Neuron (in vitro differentiated cells): Measurements from ENCODE around the gene PEX11B.
A peak's percentile ranks its signal among the peaks of the same experiment; 100 is the strongest.

Experiments
- H2AFZ ChIP-seq: one replicate; pipeline ENCODE4 v1.6.1; 2013; ENCODE audit warnings: low read depth, mild to moderate bottlenecking, inconsistent platforms, low read length, moderate library complexity
- H3K27me3 ChIP-seq: one replicate; pipeline ENCODE4 v1.6.1; 2013; ENCODE audit warnings: low read length; ENCODE audit not compliant: insufficient read depth
- H3K36me3 ChIP-seq: one replicate; pipeline ENCODE4 v1.6.1; 2013; ENCODE audit warnings: low read length; ENCODE audit not compliant: insufficient read depth
- H3K4me1 ChIP-seq: one replicate; pipeline ENCODE4 v1.6.1; 2013; ENCODE audit warnings: low read length; ENCODE audit not compliant: insufficient read depth
- H3K4me3 ChIP-seq: 2 replicates; pipeline ENCODE4 v1.5.1; 2013; ENCODE audit warnings: mild to moderate bottlenecking, low read length, moderate library complexity
- H3K9me3 ChIP-seq: one replicate; pipeline ENCODE4 v1.6.1; 2013; ENCODE audit warnings: low read length

The PEX11B gene

DNA sequence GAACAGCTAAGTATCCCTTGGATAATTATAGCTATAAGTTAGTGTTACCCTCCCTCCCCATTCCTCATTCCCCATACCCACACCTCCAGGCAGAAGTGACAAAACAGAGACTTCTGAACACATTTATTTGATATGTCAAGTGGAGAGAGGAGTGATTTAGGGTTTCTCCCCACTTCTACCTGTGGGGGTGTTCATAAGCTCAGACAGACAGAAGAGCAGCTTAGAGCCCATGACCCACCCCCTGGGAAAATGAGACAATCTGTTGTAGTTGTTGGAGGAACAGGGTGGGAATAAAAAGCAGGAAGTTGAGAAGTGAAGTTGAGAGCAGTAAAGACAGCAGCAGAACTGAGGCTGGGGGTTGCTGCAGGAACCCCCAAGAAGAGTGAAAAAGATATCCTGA is 40.8 kb upstream of the PEX11B start:
- H3K4me1 ChIP-seq = peaks cover 73% of the 10 kb centered on the region
- no peaks in the 10 kb centered on the region for H3K27me3 ChIP-seq
- no peak overlapping the region for H3K4me3 ChIP-seq
- H3K9me3 ChIP-seq = no peaks in the 10 kb centered on the region
- no peak overlapping the region for H2AFZ ChIP-seq
- no peaks in the 10 kb centered on the region for H3K36me3 ChIP-seq

DNA sequence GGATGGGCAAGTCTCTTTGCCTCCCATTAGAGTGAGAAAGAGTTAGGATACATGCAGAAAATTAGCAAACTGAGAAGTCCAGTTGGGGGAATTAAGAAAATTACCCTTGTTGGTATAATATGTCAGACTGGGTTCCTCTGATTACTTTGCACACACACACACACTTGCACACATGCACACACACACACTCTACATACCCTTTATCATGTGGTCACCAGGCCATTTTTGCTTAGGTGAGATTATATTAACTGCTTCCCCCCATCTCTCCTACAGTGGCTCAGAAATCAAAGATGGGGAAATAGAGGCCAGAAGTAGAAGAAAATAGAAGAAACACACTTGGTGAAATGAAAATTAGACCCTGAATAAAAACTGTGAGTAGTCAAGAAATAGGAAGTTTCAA is 40.2 kb upstream of the PEX11B start:
- Histone ChIP-seq H3K9me3 (no peaks in the 10 kb centered on the region), H2AFZ (no peak overlapping the region), H3K27me3 (no peaks in the 10 kb centered on the region), H3K4me1 (peaks cover 69% of the 10 kb centered on the region), H3K4me3 (peak overlapping the region; percentile 70), H3K36me3 (no peaks in the 10 kb centered on the region)

DNA sequence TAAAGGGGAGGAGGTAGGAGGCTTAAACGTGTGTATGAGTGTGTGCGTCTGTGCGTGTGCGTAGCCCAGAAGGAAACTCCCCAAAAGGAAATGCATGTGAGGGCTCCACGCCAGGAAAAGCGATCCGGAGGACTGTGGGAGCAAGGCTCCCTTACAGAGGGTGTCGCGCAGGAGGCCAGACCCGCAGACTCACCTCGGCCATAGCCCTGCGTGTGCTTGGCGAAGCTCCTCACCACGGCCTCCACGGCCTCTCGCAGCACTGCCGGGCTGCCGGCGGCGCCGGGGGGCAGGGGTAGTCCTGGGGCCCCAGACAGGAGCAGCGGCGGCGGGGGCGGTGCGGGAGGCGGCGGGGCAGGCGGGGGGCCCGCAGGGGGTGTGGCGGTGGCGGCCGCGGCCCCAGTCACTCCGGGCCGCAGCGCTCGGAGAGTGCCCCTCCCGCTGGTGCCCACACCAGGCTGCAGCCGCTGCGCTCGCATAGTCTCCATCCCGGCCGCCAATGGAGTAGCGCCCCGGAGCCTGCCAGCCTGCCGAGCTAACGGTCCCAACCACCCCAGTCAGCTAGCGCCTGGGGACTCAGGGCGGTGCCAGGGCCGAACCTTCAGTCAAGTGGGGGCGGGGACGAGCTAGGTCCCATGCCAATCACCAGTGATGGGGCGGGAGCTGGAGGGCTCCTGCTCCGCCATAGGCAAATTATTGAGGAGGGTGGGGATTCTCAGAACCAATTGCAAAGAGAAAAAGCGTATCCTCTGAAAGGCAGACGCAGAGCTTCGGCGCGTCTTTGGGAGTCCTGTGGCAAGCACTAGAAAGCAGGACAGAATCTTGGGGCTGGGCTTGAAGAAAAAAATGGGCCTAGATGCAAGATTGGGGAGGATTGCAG is 39.2 kb upstream of the PEX11B start, which contains the start of gene LIX1L:
Gene LIX1L (minus strand): TSS at position 575 of the 877 bp plus-strand sequence. CDS start 90 bp downstream, at position 485.
- Histone ChIP-seq H3K4me1 (peaks cover 58% of the 10 kb centered on the region), H3K27me3 (no peaks in the 10 kb centered on the region), H3K9me3 (no peaks in the 10 kb centered on the region), H3K4me3 (peak within 1 kb of the TSS; percentile 70), H2AFZ (peak within 1 kb of the TSS; percentile 64), H3K36me3 (no peaks in the 10 kb centered on the region)

DNA sequence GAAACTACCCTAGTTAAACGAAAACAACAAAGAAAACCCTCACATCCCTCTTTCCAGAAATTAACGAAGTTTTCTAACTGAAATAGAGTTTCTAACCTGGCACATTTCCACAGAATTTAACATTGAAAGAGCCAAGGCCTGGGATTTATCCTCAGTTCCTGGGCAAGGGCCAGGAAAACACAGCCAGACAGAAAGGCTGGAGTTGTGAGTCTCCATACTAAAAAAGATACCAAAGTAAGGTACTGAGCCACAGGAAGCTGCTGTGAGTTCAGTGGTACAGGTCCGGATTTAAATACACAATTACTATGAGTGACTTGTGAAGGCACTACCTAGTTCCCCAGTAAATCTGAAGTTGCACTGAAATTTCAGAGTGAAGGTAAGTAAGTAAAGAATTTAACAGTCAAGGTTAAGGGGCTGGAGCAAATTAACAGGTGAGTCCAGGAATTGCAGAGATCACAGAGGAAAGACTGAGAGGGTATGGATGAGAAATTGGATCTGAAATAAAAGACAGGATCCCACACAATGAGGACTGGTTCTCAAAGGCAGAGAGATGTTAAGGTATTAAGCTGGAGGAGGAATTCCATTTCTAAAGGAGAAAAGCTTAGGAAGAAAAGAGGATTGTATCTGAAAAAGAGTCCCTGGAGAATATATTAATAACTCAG is 38.4 kb upstream of the PEX11B start:
- no peak overlapping the region for H2AFZ ChIP-seq
- H3K4me3 ChIP-seq = peak overlapping the region; percentile 70
- no peaks in the 10 kb centered on the region for H3K36me3 ChIP-seq
- no peaks in the 10 kb centered on the region for H3K27me3 ChIP-seq
- H3K9me3 ChIP-seq = no peaks in the 10 kb centered on the region
- peaks cover 59% of the 10 kb centered on the region for H3K4me1 ChIP-seq

DNA sequence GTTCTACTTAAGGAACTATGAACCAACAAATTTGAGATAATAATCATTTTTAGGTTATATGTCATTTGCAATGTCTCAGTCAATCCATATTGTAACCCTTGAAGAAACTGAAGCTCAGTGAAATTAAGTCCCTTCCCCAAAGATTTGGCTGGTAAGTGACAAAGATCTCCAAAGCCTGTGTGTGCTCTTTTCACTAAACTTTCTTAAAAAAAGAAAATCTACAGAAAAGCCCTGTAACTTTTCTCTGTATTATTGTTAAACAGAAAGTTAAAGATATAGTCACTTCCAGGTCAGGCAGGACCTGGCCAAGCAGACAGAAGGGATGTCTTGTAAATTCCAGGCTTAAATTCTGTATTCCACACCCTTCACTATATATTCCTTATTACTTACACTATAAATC is 37.8 kb upstream of the PEX11B start:
- Histone ChIP-seq H3K27me3 (no peaks in the 10 kb centered on the region), H3K4me3 (peak overlapping the region; percentile 70)

DNA sequence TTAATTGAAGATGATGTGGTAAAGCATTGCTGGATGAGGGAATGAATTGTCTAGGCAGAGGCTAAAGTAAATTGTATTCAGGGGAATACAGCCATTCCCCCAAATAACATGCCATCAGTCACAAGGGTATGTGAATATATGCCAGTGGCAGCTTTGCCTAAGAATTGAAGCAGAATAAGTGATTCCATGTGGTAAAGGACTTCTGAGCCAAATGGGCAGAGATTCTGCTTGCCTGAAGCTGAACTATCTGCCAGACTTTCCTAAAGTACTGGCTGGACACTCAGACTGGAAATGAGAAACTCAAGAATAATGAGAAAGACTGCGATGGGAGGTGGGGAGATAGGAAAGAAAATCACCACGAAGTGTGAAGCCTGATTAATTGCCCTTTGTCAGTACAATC is 36.9 kb upstream of the PEX11B start:
- H3K27me3 ChIP-seq = no peaks in the 10 kb centered on the region
- no peak overlapping the region for H2AFZ ChIP-seq
- peaks cover 63% of the 10 kb centered on the region for H3K4me1 ChIP-seq
- H3K9me3 ChIP-seq = no peaks in the 10 kb centered on the region
- no peaks in the 10 kb centered on the region for H3K36me3 ChIP-seq
- H3K4me3 ChIP-seq = peak overlapping the region; percentile 70

More for the DNA sequence above, 37.8 kb upstream of the PEX11B start:
- H3K4me1 ChIP-seq = peaks cover 60% of the 10 kb centered on the region
- H3K9me3 ChIP-seq = no peaks in the 10 kb centered on the region
- H3K36me3 ChIP-seq = no peaks in the 10 kb centered on the region
- H2AFZ ChIP-seq = no peak overlapping the region

DNA sequence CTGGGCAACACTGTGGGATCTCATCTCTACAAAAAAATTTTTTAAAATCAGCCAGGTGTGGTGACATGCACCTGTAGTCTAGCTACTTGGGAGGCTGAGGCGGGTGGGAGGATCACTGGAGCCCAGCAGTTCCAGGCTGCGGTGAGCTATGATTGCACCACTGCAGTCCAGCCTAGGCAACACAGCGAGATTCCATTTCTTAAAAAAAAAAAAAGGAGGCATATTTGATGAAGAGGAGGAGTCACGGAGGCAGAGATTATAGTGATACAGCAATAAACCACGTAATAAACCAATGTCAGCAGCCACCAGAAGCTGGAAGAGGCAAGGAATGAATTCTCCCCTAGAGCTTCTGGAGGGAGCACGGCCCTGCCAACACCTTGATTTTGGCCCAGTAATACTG is 35.3 kb upstream of the PEX11B start:
- Histone ChIP-seq H3K4me3 (no peak overlapping the region), H3K36me3 (peaks cover 5% of the 10 kb centered on the region), H3K9me3 (no peaks in the 10 kb centered on the region), H3K4me1 (peaks cover 53% of the 10 kb centered on the region), H3K27me3 (no peaks in the 10 kb centered on the region), H2AFZ (no peak overlapping the region)

DNA sequence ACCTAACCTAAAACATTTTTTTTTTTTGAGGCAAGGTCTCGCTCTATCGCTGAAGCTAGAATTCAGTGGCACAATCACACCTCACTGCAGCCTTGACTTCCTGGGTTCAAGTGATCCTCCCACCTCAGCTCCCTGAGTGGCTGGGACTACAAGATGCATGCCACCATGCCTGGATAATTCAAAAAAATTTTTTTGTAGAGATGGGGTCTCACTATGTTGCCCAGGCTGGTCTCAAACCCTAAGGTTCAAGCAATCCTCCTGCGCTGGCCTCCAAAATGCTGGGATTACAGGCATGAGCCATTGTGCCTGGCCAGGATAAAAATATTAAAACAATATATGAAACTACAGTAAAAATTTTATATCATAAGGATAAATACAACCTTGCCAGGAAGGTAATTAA is 34.4 kb upstream of the PEX11B start:
- H3K4me3 ChIP-seq = no peak overlapping the region
- no peak overlapping the region for H2AFZ ChIP-seq
- no peaks in the 10 kb centered on the region for H3K27me3 ChIP-seq
- H3K36me3 ChIP-seq = peaks cover 9% of the 10 kb centered on the region
- peaks cover 47% of the 10 kb centered on the region for H3K4me1 ChIP-seq
- no peaks in the 10 kb centered on the region for H3K9me3 ChIP-seq

DNA sequence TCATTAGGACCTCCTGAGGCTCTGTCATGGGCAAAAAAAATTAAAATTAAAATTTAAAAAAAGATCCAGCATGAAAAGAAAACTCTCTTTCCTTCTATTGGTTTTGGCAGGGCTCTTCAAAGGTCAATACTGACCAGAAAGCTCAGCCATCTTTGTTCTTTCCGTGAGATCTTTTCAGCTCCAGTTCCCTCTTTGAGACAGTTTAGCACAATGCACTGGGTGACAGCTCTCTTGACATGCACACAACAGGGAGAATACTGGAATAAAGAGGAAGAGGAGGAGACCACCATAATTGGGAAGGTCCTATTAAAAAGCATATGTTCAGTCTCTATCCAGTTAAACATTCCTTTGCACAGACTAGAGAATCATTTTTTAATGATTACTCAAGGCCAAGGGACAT is 33.0 kb upstream of the PEX11B start:
- no peak overlapping the region for H3K4me3 ChIP-seq
- H3K4me1 ChIP-seq = peaks cover 41% of the 10 kb centered on the region
- no peak overlapping the region for H2AFZ ChIP-seq
- H3K27me3 ChIP-seq = no peaks in the 10 kb centered on the region
- H3K36me3 ChIP-seq = peaks cover 21% of the 10 kb centered on the region
- H3K9me3 ChIP-seq = no peaks in the 10 kb centered on the region

DNA sequence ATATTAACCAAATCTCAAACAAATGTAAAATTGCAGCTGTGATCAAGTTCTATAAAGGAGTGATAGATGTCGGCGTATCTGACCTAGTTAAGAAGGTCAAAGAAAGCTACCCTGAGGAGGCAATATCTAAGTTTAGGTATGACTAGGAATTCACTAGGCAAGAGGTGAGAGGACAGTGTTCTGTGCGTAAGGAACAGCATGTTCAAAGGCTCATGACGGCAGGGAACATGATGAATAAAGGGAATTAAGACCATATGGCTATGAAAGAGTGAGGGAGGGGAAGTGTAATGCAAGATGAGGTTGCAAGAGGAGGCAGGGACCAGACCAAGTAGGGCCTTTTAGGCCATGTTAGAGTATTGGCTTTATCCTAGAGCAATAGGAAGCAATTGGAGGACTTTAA is 30.7 kb upstream of the PEX11B start:
- Histone ChIP-seq H3K9me3 (no peaks in the 10 kb centered on the region), H3K4me3 (no peak overlapping the region), H2AFZ (no peak overlapping the region), H3K4me1 (peaks cover 19% of the 10 kb centered on the region), H3K27me3 (no peaks in the 10 kb centered on the region), H3K36me3 (peaks cover 31% of the 10 kb centered on the region)

DNA sequence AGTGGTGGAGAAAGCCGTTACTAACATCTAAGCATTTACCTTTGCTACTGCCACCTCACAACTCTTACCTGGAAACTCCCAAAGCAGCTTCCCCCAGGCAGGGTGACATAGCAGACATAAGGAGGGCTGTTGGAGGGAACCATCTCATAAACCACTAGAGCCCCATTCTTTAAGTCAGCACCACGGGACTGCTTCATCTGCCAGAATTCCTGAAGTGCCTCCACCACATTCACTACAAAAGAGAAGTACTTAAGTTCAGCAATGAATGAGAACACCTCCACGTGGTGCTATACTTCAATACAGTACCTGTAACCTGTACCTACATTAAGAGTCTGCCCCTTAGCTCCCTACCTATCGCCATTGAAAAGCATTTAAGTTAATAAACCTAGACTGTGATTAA is 29.0 kb upstream of the PEX11B start:
- H3K36me3 ChIP-seq = peaks cover 46% of the 10 kb centered on the region
- no peak overlapping the region for H3K4me3 ChIP-seq
- peaks cover 19% of the 10 kb centered on the region for H3K4me1 ChIP-seq
- no peak overlapping the region for H2AFZ ChIP-seq
- H3K27me3 ChIP-seq = no peaks in the 10 kb centered on the region
- no peaks in the 10 kb centered on the region for H3K9me3 ChIP-seq

DNA sequence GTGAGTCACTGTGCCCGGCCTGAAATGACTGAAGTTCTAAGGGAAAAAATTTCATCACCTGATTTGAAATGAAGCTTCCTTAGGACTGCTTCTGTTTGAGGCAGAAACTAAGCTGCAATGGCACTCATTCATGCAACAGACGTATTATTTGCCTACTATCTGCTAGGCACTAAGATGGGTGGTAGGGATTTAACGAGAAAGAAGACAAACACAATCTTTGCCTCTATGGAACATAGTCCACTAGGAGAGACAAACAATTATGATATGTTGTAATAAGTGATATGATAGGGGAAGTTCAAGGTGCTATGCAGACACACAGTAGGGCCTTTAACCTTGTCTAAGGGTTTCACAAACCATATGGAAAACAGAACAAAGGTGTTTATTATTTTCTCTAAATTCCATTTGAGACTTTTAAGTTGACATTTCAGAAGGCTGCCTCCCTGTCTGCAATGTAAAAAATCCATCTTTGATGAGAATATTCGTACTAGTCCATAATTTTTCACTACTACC is 28.0 kb upstream of the PEX11B start:
- H3K27me3 ChIP-seq = no peaks in the 10 kb centered on the region
- H3K36me3 ChIP-seq = peaks cover 52% of the 10 kb centered on the region

DNA sequence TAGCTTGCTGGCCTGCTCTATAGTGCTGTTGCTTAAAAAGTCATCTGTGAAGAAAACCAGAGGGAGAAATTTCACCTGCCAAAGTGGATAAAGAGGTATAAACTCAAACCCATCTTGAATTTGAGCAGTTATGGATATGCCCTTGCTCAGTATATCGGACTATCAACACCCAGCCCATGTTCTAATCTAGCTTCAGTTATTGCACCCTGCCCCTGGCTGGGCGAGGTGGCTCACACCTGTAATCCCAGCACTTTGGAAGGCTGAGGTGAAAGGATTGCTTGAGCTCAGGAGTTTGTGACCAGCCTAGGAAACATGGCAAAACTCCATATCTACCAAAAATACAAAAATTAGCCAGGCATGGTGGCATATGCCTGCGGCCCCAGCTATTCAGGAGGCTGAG is 26.0 kb upstream of the PEX11B start:
- Histone ChIP-seq H2AFZ (no peak overlapping the region), H3K4me3 (no peak overlapping the region), H3K36me3 (peaks cover 65% of the 10 kb centered on the region), H3K9me3 (no peaks in the 10 kb centered on the region), H3K27me3 (no peaks in the 10 kb centered on the region), H3K4me1 (no peaks in the 10 kb centered on the region)

More for the DNA sequence above, 28.0 kb upstream of the PEX11B start:
- H2AFZ ChIP-seq = no peak overlapping the region
- no peaks in the 10 kb centered on the region for H3K9me3 ChIP-seq
- peaks cover 10% of the 10 kb centered on the region for H3K4me1 ChIP-seq
- no peak overlapping the region for H3K4me3 ChIP-seq
